Mesenchymal stem cell (in vitro differentiated cells and primary cell): ENCODE data around the gene NT5DC3.

Source experiments
- DNase-seq: peaks from one replicate; pipeline ENCODE4 v3.0.0-alpha.2; 2013
- H2AFZ ChIP-seq: one replicate; pipeline ENCODE4 v1.6.1; 2013; ENCODE audit warnings: low read depth, mild to moderate bottlenecking, control low read depth, inconsistent platforms, low read length, moderate library complexity
- H2AK5ac ChIP-seq: 2 replicates; pipeline ENCODE4 v1.6.1; 2013; ENCODE audit warnings: low read length, moderate library complexity, mild to moderate bottlenecking, inconsistent platforms; ENCODE audit not compliant: severe bottlenecking
- H2BK120ac ChIP-seq: one replicate; pipeline ENCODE4 v1.6.1; 2013; ENCODE audit warnings: low read depth, mild to moderate bottlenecking, inconsistent platforms, low read length, moderate library complexity
- H2BK12ac ChIP-seq, 2 experiments: one replicate each; pipeline ENCODE4 v1.6.1; 2013; ENCODE audit warnings: inconsistent platforms in 2 of 2, low read length in 2 of 2, mild to moderate bottlenecking in 2 of 2, moderate library complexity in 2 of 2, control low read depth in 1 of 2
- H2BK15ac ChIP-seq: one replicate; pipeline ENCODE4 v1.6.1; 2013; ENCODE audit warnings: mild to moderate bottlenecking, low read depth, inconsistent platforms; ENCODE audit not compliant: poor library complexity, severe bottlenecking
- H2BK5ac ChIP-seq: 2 replicates; pipeline ENCODE4 v1.6.1; 2013; ENCODE audit warnings: low read depth, mild to moderate bottlenecking, low read length, control low read depth, inconsistent platforms; ENCODE audit not compliant: poor library complexity, severe bottlenecking
- H3K14ac ChIP-seq, 2 experiments: one replicate each; pipeline ENCODE4 v1.6.1; 2013; ENCODE audit warnings: inconsistent platforms in 2 of 2, low read length in 2 of 2, control low read depth in 1 of 2, mild to moderate bottlenecking in 1 of 2, moderate library complexity in 1 of 2
- H3K18ac ChIP-seq, 2 experiments: one replicate each; pipeline ENCODE4 v1.6.1; 2013; ENCODE audit warnings: inconsistent platforms in 2 of 2, low read length in 2 of 2, control low read depth in 1 of 2, low read depth in 1 of 2, mild to moderate bottlenecking in 1 of 2
- H3K23ac ChIP-seq, 2 experiments: one replicate each; pipeline ENCODE4 v1.6.1; 2013; ENCODE audit warnings: inconsistent platforms in 2 of 2, low read length in 2 of 2, mild to moderate bottlenecking in 2 of 2, moderate library complexity in 2 of 2, control low read depth in 1 of 2
- H3K27ac ChIP-seq: 2 replicates; pipeline ENCODE4 v1.5.1; 2013; ENCODE audit warnings: mild to moderate bottlenecking, moderate library complexity, low read length, control low read depth, inconsistent platforms; ENCODE audit not compliant: poor library complexity, severe bottlenecking
- H3K27me3 ChIP-seq, 2 experiments: 2 replicates each; pipeline versions ENCODE4 v1.6.1 to v1.7.0; 2013; ENCODE audit warnings: low read length in 2 of 2, mild to moderate bottlenecking in 2 of 2, moderate library complexity in 2 of 2, control low read depth in 1 of 2, inconsistent platforms in 1 of 2; ENCODE audit not compliant: control insufficient read depth in 1 of 2, insufficient read depth in 1 of 2
- H3K36me3 ChIP-seq, 2 experiments: 2 replicates each; pipeline versions ENCODE4 v1.6.1 to v1.7.0; 2013; ENCODE audit warnings: low read length in 2 of 2, control low read depth in 1 of 2, inconsistent platforms in 1 of 2, low read depth in 1 of 2, mild to moderate bottlenecking in 1 of 2; ENCODE audit not compliant: insufficient read depth in 2 of 2, control insufficient read depth in 1 of 2
- H3K4ac ChIP-seq, 2 experiments: one replicate each; pipeline ENCODE4 v1.6.1; 2013; ENCODE audit warnings: inconsistent platforms in 2 of 2, low read length in 2 of 2, mild to moderate bottlenecking in 2 of 2, moderate library complexity in 2 of 2, control low read depth in 1 of 2, low read depth in 1 of 2
- H3K4me1 ChIP-seq: 2 replicates; pipeline ENCODE4 v1.6.1; 2013; ENCODE audit warnings: low read depth, low read length, control low read depth; ENCODE audit not compliant: control insufficient read depth, insufficient read depth
- H3K4me2 ChIP-seq: 2 replicates; pipeline ENCODE4 v1.6.1; 2013; ENCODE audit warnings: low read length, mild to moderate bottlenecking, inconsistent platforms; ENCODE audit not compliant: poor library complexity, severe bottlenecking
- H3K4me3 ChIP-seq, 2 experiments: 2 replicates each; pipeline versions ENCODE4 v1.5.1 to v1.7.0; 2013; ENCODE audit warnings: low read length in 2 of 2, mild to moderate bottlenecking in 2 of 2, control low read depth in 1 of 2, low read depth in 1 of 2; ENCODE audit not compliant: insufficient read depth in 1 of 2
- H3K79me1 ChIP-seq: replicated peaks from 2 replicates; pipeline ENCODE4 v1.6.1; 2013; ENCODE audit warnings: mild to moderate bottlenecking, control low read depth, low read length, inconsistent platforms; ENCODE audit not compliant: poor library complexity, severe bottlenecking
- H3K9ac ChIP-seq: 2 replicates; pipeline ENCODE4 v1.7.0; 2013; ENCODE audit warnings: mild to moderate bottlenecking, low read length, moderate library complexity
- H3K9me3 ChIP-seq: 2 replicates; pipeline ENCODE4 v1.7.0; 2013; ENCODE audit warnings: mild to moderate bottlenecking, low read length; ENCODE audit not compliant: control insufficient read depth
- H4K8ac ChIP-seq: one replicate; pipeline ENCODE4 v1.6.1; 2013; ENCODE audit warnings: inconsistent platforms, mild to moderate bottlenecking, low read length, moderate library complexity
- H4K91ac ChIP-seq: one replicate; pipeline ENCODE4 v1.6.1; 2013; ENCODE audit warnings: mild to moderate bottlenecking, low read length, inconsistent platforms
- WGBS: methylation state at CpG from one replicate; pipeline ENCODE4 v1.1.7; 2013; ENCODE audit warnings: mixed read lengths; 5-methylcytosine and 5-hydroxymethylcytosine counted together

Gene NT5DC3

DNA sequence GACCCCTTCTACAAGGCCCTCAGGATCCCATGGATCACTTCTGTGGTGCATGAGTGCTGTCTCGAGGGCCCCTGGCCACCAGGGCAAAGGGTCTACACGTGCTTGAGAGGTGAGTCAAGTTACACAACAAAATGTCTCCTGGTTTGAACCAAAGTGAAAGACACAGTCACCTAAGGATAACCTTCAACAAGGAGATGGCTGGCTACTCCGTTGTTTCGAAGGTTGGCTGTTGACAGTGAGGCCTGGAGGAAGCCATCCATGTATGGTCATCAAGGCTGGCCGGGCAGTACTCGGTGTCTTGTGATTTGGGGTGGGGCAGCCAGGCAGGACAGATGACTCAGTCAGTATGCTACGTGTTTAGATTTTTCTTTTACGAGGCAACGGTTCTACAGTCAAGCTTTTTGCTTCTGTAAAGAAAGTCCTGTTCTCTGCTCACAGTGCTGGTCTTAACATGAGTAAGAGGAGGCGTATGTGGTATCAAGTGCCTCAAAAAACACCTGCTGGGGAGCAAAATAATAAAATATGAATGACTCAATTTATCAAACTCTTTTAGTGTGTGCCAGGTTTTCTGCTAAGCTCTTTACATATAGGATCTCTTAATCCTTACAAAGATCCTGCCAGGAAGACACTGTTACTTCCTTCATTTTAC, 18.0 kb upstream of the NT5DC3 start:
- Histone ChIP-seq H3K27me3 (no peaks in the 10 kb centered on the region), H2BK120ac (peak overlapping the region; percentile 89), H2BK5ac (peak overlapping the region; percentile 91), H2AFZ (no peak overlapping the region), H3K9me3 (no peaks in the 10 kb centered on the region), H3K4me3 (no peak overlapping the region), H3K23ac (no peak overlapping the region), H3K27ac (peak overlapping the region; percentile 92), H3K4me2 (no peak overlapping the region), H2BK15ac (peak overlapping the region; percentile 93), H3K79me1 (no peaks in the 10 kb centered on the region), H3K9ac (peak overlapping the region; percentile 62), H3K18ac (peak overlapping the region; percentile 94 to 97), H3K14ac (peak overlapping the region in 1 of 2 experiments; percentile 19), H3K36me3 (no peaks in the 10 kb centered on the region), H4K8ac (peak overlapping the region; percentile 100), H2AK5ac (peak overlapping the region; percentile 95), H4K91ac (peak overlapping the region; percentile 98), H2BK12ac (peak overlapping the region; percentile 80 to 86), H3K4me1 (peaks cover 15% of the 10 kb centered on the region), H3K4ac (peak overlapping the region; percentile 75 to 95)
- peak; percentile 95 for DNase-seq
- 21% methylated on average over 9 of the region's 10 CpGs for WGBS

GRCh38 chr12:103858335-103858734, 17.3 kb upstream of the NT5DC3 start:
- H3K27ac ChIP-seq, result peak overlapping the region; percentile 92
- peak overlapping the region; percentile 62 for H3K9ac ChIP-seq
- DNase-seq, result no peak
- H3K4me2 ChIP-seq, result no peak overlapping the region
- peak overlapping the region in 1 of 2 experiments; percentile 41 for H3K14ac ChIP-seq
- no peaks in the 10 kb centered on the region for H3K9me3 ChIP-seq
- peak overlapping the region; percentile 77 for H4K91ac ChIP-seq
- H2BK12ac ChIP-seq, result peak overlapping the region; percentile 32 to 81
- H3K79me1 ChIP-seq, result no peaks in the 10 kb centered on the region
- H2AK5ac ChIP-seq, result peak overlapping the region; percentile 95
- peak overlapping the region; percentile 19 for H2BK15ac ChIP-seq
- H2BK5ac ChIP-seq, result no peak overlapping the region
- no peaks in the 10 kb centered on the region for H3K27me3 ChIP-seq
- H3K4me3 ChIP-seq, result no peak overlapping the region
- H4K8ac ChIP-seq, result peak overlapping the region; percentile 21
- no peak overlapping the region for H2AFZ ChIP-seq
- WGBS, result 98% methylated on average over 8 of the region's 8 CpGs
- peak overlapping the region; percentile 69 to 97 for H3K18ac ChIP-seq
- H3K23ac ChIP-seq, result no peak overlapping the region
- H3K4me1 ChIP-seq, result peaks cover 15% of the 10 kb centered on the region
- H3K4ac ChIP-seq, result peak overlapping the region; percentile 84 to 88
- peak overlapping the region; percentile 89 for H2BK120ac ChIP-seq
- no peaks in the 10 kb centered on the region for H3K36me3 ChIP-seq

- H3K4me3 ChIP-seq, result no peak overlapping the region
- no peak overlapping the region for H2BK5ac ChIP-seq
- H3K23ac ChIP-seq, result no peak overlapping the region
- H3K27ac ChIP-seq, result no peak overlapping the region
- H3K36me3 ChIP-seq, result no peaks in the 10 kb centered on the region
- no peak for DNase-seq
- H3K14ac ChIP-seq, result no peak overlapping the region
- no peak overlapping the region for H3K9ac ChIP-seq
- no peak overlapping the region for H2AFZ ChIP-seq
- peak overlapping the region; percentile 90 for H2AK5ac ChIP-seq
- H3K4ac ChIP-seq, result no peak overlapping the region
- no peak overlapping the region for H2BK15ac ChIP-seq
- H3K18ac ChIP-seq, result peak overlapping the region in 1 of 2 experiments; percentile 63
- no peak overlapping the region for H4K8ac ChIP-seq
- H3K79me1 ChIP-seq, result no peaks in the 10 kb centered on the region
- peaks cover 15% of the 10 kb centered on the region for H3K4me1 ChIP-seq
- H3K4me2 ChIP-seq, result no peak overlapping the region
- H3K9me3 ChIP-seq, result no peaks in the 10 kb centered on the region
- H2BK120ac ChIP-seq, result no peak overlapping the region
- WGBS, result 87% methylated on average over 2 of the region's 2 CpGs
- H4K91ac ChIP-seq, result peak overlapping the region; percentile 80
- peak overlapping the region; percentile 95 for H2BK12ac ChIP-seq
- no peaks in the 10 kb centered on the region for H3K27me3 ChIP-seq
Measured at GRCh38 chr12:103857164-103857563, 16.1 kb upstream of the NT5DC3 start.

DNA sequence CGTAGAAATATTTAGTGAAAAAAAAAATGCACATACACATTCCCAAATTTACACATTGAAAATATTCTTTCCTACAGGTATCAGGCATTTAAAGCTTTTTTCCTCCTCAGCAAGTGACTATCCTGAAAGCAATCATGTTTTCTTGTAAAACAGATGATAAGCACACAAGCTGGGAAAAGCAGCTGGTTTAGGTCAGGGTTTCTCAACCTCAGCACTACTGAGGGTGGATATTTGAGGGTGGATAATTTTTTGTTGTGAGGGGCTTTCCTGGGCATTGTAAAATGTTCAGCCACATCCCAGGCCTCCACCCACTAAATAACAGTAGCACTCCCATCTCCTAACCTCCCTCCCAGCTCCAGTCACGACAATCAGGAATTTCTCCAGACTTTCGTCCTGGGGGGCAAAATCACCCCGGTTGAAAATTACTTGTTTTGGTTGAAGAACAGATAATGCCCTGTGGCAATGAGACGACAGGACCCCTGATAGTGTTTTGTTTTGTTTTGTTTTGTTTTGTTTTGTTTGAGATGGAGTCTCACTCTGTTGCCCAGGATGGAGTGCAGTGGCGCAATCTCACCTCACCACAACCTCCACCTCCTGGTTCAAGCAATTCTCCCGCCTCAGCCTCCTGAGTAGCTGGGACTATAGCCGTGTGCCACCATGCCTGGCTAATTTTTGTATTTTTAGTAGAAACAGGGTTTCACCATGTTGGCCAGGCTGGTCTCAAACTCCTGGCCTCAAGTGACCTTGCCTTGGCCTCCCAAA, 15.0 kb upstream of the NT5DC3 start:
- Histone ChIP-seq H3K79me1 (no peaks in the 10 kb centered on the region), H3K9ac (no peak overlapping the region), H3K4ac (no peak overlapping the region), H3K18ac (no peak overlapping the region), H3K23ac (no peak overlapping the region), H3K4me2 (no peak overlapping the region), H4K8ac (peak overlapping the region; percentile 3), H2BK12ac (peak overlapping the region; percentile 39 to 52), H3K9me3 (no peaks in the 10 kb centered on the region), H4K91ac (no peak overlapping the region), H3K4me3 (no peak overlapping the region), H3K27me3 (no peaks in the 10 kb centered on the region), H3K27ac (peak overlapping the region; percentile 35), H2BK120ac (no peak overlapping the region), H3K4me1 (peaks cover 15% of the 10 kb centered on the region), H2AFZ (no peak overlapping the region), H3K14ac (no peak overlapping the region), H2BK15ac (no peak overlapping the region), H3K36me3 (no peaks in the 10 kb centered on the region), H2BK5ac (no peak overlapping the region), H2AK5ac (peak overlapping the region; percentile 81)
- WGBS, result 94% methylated on average over 2 of the region's 8 CpGs
- DNase-seq, result no peak
